Inflammatory macrophage treated with lipopolysaccharide for 1 hour (primary cell): Measurements from ENCODE around the gene COL27A1.

Source experiments
- DNase-seq, 2 donors: peaks; one replicate each; pipeline ENCODE4 v3.0.0-alpha.2; 2020 to 2022

COL27A1 gene

DNA sequence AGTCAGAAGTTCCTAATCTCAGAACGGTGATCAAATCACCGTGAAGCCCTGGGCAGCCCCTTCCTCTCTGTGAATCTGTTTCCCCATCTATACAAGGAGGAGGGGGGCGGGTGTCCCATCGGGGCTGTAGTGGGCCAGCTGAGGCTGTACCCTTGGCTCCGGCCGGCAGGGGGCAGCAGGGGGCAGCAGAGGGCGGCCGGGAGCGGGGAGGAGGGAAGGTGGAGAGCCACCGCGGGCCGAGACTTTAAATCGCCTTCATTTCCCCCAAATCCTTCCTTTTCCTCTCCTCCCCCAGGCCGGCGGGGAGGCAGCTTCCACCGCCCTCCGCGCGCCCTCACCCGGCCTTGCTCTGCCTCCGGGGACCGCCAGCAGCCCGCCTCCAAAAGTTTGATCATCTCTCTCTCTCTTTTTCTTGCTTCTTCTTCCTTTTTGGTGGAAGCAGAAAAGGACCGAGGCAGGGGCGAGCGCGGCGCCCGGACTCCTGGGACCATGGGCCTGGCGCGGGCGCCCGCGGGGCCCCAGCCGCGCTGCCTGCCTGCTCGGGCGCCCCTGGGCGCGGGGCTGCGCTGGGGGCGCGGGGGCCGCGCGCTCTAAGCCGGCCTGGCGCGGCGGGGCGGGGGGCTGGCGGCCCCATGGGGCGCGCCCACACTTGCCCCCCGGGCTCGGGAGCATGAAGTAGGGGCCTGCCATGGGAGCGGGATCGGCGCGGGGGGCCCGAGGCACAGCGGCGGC lies at the start of gene COL27A1:
Gene COL27A1 (plus strand): TSS at position 275 of the 732 bp plus-strand sequence. CDS start 414 bp downstream, at position 689.
- DNase-seq, result peak; percentile 53 to 86

DNA sequence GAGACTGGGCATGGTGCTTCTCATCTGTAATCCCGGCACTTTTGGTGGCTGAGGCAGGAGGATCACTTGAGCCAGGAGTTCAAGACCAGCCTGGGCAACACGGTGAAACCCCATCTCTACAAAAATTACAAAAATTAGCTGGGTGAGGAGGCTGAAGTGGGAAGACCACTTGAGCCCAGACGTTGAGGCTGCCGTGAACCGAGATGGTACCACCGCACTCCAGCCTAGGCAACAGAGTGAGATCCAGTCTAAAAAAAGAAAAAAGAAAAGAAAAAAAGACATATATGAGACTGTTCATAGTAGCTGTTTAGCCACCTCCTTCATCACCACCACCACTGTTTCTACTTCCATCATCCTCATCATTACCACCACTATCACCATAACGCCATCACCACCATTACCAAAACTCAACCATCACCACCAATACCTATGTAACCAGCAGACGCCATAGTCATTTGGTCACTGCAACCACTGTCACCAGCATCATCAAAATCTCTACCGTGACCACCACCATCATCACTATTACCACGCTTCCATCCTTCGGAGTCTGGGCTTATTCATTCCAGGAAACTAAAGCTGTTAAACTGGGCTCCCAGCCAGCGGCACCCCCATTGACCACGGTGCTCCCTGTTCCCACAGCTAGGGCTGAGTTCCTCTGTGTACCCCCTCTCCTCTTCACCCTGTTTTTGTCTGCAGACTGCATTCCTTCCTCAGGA lies 47.9 kb upstream of the COL27A1 start:
- no peak for DNase-seq

DNA sequence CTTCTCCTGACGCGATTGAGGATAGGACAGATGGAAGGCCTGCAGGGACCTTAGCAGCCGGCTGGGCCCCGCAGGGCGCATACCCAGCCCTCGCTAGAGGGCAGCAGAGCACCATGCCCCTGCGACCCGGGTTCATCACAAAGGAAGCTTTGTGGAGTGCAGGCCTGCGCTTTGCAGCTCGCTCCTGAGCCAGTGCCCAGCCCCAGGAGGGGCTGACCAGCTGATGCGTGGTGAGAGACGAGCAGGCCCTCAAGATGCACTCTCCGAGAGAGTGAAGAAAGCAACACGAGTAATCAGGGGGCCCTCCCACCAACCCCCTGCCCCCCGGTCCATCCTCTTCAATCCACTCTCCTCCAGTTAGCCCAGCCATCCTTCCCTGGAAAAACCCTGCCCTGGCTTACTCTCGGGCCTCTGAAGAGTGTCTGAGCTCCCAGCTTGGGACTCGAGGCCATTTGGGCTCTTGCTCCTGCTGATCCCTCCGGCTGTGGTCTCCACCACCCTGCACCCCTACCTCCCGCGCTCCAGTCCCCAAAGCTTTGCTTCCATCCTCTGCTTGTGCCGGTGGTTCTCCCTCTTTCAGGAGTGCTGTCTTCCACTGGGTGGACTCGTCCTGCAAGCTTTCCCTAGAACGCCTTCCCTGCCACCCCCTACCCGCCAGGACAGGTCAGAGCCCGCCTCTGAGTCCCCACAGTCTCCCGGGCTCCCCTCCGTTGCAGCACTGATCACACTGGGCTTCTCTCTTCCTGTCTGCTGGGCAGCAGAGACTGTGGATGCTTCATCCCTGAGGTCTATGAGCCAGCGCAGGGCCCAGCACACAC lies 47.1 kb upstream of the COL27A1 start:
- peak; percentile 24 to 80 for DNase-seq

DNA sequence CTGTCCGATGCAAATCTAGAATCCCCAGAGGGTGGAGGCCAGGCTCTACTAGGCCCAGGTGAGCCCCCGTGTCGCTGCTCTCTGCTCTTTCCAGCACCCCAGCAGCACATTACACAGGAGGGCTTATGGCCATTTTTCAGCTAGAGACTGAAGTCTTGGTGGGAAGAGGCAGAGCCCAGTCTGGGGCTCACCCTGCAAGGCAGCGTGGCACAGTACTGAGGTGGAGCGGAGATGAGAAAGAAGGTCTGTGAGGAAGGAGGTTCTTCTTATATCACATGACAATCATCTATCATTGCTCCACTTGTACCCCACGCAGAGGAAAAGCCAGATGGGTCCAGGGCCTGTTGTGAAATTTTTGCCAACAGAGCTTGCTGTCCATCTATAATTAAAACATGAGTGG lies 46.2 kb upstream of the COL27A1 start:
- no peak for DNase-seq

DNA sequence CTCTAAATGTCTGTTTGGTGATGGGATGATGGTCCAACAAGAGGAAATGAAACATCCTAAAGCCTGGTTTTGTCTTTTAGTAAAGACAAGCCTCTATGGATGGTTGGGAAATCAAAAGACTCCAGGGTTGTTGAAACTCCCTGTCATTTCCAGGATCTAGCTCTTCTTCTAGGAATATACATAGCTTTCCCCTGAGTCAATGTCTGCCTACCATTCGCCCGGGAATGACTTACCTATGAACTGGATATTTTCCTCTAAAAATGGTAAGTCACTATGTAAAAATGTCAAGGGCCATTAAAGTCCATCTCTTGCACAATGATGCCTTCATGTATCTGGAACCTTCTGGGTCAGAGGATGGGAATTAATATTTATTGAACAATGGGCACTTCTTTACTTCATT lies 45.2 kb upstream of the COL27A1 start:
- DNase-seq, result no peak

DNA sequence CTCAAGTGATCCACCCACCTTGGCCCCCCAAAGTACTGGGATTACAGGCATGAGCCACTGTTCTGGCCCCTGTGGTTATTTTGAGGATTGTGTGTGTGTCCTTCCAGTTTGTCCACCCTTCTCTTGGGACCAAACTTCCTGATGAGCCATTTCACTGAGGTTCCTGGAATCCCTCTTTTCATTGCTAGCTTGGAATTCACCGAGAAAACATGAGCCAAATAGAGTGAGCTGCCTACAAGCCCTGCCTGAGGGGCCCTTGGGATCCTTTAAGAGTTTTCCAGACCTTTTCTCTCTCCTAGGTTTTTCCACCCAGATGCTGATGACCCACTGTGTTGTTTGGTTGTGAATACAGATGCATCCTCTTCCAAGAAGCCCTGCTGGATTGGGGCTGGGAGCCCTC lies 43.0 kb upstream of the COL27A1 start:
- DNase-seq, result no peak

DNA sequence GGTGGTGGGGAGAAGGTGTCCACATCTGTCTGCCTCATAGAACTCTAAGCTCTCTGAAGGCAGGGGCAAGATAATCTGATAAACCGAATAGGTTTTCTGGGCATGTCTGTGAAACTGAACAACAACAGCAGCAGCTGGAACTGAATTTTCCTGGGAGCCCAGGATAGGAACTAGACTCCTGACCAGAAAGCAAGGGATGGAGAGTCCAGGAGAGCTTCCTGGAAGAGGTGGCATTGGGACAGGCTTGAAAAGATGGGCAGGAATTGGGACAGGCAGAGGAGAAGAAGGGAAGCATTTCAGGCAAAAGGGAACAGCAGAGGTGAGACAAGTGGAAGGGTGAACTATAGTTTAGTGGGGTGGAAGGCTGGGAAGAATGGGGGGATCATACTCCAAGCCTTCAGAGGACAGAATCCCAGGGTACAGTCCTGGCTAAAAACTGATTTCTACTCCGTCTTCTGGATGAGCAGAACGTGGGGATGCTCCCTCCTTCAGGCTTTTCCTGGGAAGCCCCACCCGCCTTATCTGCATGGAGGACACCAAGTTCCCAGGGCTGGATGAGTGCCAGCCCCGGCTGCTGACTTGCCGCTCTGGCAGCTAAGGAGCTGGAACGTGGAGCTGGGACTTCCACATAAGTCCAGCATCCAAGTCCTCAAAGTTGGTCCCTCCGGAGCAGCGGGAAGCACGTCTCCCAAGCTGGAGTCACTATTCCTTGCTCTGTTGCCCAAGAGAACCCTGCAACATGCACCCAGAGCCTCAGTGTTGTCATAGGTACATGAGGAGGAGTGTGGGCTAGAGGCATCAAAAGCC lies 42.4 kb upstream of the COL27A1 start:
- DNase-seq, result no peak

DNA sequence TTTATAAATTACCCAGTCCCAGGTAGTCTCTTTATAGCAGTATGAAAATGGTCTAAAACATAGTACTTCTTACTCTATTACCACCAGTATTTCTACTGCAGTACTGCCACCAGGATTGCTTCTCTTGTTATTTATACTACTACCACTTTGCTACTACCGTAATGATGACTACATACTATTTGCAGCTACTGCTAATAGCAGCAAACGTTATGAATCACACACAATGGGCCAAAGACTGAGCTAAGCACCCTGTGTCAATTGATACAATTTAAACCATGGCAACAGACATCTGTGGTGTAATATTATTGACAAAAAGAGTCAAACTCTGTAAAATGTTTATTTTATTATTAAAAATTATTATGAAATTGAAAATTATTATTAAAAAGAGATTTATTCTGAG lies 41.0 kb upstream of the COL27A1 start:
- no peak for DNase-seq

DNA sequence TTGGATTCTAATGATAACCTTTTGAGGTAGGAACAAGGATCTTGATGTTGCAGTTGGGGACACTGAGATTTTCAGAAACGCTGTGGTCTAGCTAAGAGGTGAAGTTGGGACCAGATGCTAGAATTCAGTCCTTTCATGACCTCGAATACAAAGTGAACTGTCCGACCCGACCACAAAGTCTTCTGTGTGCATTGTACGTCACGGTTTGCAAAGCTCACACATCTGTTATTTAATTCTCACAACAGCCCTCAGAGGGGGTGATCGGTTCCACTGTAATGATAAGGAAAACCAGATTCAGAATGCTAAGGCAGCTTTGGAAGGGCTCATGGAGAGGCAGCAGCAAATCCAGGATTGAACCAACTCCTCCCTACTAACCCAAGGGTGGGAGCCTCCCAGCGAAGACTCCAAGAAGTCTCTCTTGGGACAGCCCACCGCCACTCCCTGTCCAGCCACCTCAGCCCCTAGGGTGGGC lies 39.6 kb upstream of the COL27A1 start:
- no peak for DNase-seq

DNA sequence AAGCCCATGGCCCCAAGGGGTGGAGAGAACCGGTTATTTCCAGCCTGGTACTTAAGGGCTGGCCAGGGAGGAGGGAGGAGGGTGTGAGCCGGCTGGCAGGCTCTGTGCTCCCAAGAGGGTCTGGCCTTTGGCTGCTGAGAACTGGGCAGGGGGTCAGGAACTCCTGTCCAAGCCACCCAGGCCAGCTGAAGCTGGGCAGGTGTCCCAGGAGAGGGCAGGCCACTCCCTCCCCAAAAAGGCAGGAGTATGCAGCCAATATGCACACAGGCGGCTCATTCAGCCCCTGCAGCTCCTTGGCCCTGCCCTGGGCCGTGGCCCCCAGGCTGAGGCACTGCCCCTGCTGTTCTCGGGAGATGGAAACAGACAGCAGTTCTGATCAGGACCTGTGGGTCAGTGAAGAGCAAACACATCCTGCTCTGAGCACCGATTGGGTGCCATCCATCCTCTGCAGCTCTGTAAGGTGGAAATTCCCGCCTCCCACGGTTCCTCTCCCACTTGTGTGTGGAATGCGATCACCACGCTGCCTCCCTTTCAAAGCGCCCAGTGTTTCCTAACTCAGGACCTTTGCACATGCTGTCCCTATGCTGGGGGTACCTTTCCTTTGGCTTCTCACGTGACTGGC lies 39.1 kb upstream of the COL27A1 start:
- DNase-seq, result peak; percentile 54 to 59

DNA sequence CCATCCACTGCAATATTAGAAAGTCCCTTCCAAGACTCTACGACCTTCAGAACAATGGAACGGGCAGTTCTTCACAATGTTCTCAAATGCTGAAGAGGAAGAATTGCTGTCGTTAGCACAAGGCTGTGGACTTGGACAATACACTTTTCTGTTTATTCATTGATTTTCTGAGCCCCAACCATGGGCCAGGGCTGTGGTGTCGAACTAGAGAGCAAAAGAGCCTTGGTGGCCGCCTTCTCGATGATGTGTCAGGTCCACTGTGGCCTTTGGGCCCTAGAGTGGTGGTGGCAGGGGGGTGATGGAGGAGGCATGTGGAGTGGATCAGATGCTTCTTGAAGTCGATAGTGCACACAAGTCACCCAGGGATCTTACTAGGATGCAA lies 37.7 kb upstream of the COL27A1 start:
- peak in 1 of 2 donors; percentile 4 for DNase-seq

DNA sequence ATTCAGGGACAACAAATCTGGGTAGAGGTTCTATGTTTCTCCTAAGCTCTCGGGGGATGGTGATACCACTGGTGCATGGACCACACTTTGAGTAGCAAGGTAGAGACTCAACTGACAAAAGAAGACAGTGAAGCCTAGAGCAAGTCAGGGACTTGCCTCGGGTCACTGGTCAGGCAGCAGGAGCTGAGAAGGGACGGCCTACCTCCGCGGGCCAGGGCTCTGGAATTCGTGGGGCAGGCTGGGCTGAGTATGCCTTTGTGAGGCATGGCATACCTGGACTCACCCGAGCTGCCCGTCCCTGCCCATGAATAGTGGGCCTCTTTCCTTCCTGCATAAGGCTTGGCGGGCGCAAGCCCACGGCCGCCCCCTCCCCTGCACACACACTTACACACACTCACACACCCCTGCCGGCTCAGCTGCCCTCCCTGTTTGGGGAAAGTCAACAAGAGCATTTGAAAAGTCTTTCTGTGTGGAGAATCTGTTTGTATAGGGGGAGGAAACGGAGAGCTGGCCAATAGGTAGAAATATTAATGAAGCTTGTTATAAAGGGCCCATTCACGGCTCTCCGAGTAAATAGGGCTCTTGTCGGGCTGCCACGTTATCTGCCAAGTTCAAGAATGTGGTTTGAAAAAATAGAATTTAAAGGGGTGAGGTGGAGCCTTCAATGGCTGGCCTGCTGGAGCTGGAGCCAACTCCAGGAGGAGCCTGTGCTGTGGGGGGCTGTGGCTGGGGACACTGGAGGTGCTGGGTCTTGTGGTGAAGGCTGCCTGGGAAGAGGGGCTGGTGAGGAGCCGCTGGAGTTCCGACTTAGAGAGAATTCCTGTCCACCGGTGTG lies 37.1 kb upstream of the COL27A1 start:
- DNase-seq, result no peak

DNA sequence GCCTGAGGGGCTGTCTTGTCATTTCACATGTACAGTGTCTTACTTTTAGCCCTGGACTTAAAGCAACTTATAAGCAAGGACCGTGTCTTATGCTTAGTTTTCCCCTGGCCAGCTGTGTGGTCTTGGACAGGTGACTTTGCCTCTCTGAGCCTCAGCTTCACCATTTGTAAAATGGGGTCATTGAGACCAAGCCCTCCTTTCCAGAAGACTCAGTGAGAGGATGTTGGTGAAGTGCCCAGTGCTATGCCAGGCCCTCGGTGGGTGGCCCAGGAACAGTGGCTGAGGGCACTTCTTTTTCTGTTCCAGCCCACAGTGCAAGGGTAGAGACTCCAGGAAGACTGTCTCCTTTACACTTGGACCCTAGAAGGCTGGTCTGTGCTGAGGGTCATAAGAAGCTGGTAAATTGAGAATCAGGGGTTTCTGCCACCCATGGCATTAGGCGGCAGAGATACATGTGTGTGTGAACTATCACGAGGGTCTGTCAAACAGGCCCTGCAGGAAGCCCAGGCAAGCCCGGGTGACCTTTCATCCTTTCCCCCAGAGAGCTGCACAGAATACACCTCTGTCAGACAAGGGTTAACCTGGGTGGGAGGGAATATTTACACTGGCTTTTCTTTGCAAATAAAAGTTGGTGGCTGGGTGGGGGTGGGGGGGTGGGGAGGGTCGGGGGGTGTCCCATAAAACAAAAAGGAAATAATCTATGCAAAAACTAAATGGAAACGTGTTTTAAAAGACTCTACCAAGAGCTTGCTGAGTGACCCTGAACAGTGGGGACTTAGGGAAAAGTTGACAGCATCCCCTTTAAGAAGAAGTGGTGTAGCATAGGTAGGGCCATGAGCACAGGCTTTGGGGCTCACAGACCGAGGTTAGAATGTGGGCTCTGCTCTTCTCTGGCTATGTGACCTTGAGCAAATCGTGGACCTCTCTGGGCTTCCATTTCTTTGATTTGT lies 35.8 kb upstream of the COL27A1 start:
- no peak for DNase-seq

DNA sequence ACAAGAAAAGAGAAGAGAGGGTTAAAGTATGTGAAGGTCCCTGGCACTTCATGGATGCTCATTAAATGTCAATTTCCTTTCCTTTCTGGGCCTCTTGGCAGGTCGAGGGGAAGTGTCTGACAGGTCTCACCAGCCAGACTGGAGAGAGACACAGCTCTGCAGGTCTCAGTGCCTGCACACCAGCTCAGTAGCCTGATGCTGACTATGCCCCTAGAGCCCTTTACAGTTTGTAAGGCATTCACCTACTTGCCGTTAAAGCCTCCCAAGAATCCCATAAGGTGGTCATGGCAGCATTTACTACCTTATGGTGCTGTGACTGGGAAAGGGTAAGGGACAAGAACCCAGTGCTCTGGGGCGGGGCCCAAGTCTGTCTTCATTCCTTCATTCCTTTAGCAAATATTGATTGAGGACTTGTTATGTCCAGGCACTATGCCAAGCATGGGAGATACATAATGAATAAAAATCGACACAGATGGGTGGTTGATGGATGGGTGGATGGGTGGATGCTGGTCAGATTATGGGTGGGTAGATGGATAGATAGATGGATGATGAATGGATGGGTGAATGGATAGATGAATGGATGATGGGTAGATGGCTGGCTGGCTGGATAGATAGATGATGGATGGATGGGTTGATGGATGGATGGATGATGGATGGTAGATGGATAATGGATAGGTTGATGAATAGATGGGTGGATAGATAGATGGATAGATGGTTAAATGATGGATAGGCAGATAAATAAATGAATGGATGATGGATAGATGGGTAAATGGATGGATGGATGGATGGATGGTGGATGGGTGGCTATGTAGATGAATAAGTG lies 34.9 kb upstream of the COL27A1 start:
- DNase-seq, result no peak

DNA sequence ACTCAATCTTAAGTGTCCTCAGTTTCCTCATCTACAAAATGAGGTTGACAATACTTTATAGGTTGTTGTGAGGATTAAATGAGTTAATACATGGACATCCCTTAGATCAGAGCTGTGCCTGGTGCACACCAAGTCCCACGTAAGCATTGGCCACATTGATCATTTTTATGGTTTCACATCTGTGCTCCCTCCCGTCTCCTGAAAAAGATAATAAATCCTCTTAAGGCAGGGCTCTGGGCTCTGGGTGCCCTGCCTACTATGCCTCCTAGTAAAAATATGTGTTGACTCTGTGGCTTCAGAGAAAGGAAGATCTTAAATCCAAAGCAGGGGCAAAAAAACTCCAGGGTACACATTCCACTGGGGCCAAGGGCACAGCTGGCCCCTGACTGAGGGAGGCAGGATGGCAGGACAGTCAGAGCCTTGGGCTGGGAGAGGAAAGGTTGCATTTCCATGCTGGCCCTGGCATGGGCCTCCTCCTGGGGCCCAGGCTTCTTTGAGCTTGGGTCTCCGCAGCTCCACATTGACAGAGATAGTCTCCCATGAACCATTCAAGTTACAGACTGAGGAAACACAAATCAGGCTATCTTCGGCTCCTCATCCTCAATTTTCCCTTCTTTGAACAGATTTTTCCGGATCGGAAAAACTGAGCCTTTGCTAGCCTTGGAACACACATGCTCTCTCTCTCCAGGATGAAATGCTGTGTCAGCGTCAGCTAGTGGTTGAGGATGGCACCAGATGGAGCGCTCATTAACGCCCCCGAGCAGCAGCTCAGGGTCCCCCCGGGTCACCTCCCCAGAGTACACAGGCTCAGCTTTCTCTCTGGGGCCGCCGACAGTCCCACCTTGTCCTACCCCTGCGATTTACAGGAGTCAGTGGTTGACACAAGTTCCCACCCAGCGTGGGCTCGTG lies 33.9 kb upstream of the COL27A1 start:
- DNase-seq, result no peak

DNA sequence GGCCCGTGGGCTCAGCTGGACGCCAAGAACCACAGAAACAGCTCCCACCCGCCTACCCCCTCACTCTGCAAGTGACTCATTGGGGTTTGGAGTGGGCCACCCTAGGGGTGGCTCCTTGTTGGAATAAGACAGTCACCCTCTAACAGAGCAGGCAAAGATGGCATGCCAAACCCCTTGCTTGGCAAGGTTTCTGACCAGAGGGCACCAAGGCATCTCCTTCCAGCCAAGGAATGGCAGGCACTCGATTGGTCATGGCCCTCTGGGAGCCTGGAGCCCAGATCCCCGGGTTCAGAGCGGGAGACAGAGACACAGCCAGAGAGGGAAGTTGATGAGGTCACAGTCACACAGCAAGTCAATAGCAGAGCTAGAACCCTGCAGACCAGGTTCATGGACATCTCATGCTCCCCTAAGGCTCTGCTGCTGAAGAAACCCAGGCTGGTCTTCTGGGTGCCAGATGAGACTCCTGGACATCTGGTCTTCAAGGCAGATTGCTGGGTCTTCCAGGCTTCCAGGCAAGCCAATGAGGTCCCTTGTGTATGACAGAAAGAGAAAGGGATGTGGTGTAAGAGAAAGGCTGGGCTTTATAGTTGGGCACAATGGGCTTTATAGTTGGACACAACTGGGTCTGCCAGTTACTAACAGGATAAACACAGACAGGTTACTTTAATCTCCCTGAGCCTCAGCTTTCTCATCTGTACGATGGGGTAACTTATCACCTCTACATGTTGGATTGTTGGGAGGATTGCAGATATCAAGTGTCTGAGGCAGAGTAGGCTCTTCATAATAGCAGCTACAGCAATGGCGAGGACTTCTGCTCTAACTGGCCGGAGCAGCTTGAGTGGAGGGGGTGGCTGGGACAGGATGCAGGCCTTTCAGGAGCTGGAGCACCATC lies 33.0 kb upstream of the COL27A1 start:
- no peak for DNase-seq
